Embryonic facial prominence (tissue), 1 donor: ENCODE results near the gene TMPRSS7.

ENCODE experiments used
- DNase-seq: peaks from one replicate; pipeline ENCODE4 v3.0.0-alpha.2; 2016; ENCODE audit errors: extremely low spot score

Gene TMPRSS7

DNA sequence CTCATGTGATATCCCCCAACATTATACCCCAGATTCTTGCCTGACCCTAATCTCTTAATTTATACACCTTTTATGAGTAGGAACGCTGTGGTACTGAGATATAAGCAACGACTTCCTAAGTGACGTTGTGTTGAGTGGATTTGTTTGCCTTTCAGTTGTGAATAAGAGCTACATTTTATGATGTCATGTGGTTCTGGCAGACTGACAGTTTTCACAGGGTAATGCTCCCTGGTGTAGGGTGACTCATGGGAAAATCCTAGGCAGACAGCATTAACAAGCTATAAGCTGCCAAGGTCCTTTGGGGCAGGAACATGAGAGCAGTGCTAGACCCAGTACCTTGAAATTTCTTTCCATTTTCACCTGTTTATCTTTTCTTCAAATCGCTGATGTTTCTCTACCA, 62.8 kb downstream of the TMPRSS7 start:
- no peak for DNase-seq

GRCh38 chr3:112101916-112102315, 67.4 kb downstream of the TMPRSS7 start:
- no peak for DNase-seq

DNA sequence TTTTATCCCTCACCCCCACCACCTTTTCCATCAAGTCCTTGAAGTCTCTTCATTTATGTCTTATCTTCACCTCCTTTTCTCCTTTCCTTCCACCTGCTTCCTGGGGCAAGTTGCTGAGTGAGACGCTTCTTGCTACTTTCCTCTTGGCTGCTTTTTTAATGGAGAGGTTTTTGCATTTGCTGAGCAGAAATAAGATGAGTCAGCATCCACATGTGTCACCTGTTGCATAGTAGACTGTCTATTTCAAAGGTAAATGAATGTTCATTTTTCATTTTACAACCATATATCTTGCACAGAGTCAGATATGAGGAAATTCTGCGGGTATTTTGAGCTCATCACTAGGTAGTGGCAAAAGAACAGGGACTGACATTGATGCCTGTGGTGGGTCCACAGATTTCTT, 70.2 kb downstream of the TMPRSS7 start:
- no peak for DNase-seq

- no peak for DNase-seq
Measured at GRCh38 chr3:112109322-112109721, 74.8 kb downstream of the TMPRSS7 start.

DNA sequence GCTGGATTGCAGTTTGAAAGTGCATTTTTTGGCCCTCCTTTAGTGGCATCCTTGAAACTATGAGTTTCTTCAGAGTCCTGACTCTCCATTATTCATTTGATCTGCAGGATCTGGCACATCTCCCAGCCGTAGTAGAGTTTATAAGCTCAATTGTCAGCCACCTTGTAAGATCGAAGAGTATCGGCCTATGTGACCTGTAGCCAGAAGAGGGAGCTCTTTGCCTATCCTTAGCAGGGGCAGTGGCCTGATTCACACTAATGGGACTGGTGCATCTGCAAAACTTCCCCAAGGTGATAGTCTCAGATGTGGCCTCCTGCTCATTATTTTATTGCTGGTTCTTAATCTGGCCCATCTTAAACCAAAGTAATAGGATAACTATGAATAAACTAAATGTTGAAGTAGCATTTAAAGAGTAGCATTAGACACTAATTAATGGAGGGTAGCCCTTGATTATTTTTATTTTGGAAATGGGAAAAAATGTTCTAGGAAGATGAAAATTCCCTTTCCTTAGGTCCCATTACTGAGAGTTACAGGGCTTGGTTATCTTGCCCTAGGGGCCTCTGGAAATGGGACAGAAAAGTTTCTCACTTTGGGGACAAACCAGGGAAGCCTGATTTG, 77.4 kb downstream of the TMPRSS7 start:
- DNase-seq = peak; percentile 30

GRCh38 chr3:112114576-112115160, 80.1 kb downstream of the TMPRSS7 start:
- no peak for DNase-seq

DNA sequence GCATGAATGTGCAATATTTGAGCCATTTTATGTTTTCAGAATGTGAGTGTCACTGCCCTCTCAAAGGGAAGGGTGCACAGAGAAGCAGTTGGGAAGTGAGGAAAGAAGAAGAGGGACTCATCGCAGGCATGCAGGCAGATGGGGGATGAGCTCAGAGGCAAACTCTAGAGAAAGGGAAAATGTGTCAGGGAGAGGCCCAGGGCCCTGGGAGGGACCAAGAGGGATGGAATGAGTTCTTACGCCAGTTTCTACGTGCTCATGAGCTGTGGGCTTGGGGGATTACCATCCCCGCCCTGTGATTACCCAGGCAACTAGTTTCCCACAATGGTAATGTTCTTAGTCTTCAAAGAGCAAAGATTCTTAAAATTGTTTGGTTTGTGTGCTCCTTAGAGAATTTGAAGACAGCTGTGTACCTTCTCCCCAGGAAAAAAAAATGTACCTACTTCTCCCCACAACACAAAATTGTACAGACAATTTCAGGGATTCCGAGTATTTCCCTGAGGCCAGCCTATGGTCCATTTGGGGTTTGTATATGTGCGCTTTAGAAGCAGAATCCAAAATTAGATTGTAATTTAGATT, 80.7 kb downstream of the TMPRSS7 start:
- no peak for DNase-seq

- DNase-seq = no peak
Measured at GRCh38 chr3:112115806-112116383, 81.4 kb downstream of the TMPRSS7 start.

GRCh38 chr3:112116748-112117186, 82.2 kb downstream of the TMPRSS7 start:
- DNase-seq = no peak

GRCh38 chr3:112117415-112117814, 82.9 kb downstream of the TMPRSS7 start:
- no peak for DNase-seq

DNA sequence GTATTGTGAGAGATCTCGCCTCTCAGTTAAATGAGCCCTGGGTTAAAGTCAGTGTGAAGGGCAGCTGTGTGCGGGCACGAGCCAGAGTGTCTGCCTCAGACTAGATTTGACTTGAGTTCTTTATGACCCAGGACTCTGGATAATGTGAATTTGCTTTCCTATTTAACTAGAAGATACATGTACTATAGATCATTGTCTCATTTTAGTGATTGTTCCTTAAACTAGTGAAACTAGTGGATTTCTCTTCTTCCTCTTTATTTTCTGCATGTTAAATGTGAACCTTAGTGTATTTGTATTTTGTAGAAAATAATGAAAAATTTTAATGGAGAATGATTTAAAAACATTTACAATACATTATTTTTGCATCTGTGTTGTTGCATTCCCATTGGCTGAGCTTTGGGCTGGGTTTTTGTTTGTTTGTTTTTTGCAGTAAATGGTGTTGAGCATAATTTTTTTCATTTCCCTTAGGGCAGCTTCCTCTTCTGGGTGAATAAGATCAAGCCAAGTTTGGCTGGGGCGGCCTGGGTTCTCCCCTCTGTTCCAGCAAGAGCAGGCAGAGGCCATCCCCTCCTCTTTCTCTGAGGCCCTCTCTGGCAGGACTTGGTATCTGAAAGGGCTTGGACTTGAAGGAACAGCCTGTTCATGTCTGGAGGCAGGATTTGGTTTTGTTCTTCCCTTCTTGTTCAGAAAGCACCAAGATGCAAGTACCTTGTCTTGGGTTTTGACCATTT, 83.5 kb downstream of the TMPRSS7 start:
- no peak for DNase-seq

DNA sequence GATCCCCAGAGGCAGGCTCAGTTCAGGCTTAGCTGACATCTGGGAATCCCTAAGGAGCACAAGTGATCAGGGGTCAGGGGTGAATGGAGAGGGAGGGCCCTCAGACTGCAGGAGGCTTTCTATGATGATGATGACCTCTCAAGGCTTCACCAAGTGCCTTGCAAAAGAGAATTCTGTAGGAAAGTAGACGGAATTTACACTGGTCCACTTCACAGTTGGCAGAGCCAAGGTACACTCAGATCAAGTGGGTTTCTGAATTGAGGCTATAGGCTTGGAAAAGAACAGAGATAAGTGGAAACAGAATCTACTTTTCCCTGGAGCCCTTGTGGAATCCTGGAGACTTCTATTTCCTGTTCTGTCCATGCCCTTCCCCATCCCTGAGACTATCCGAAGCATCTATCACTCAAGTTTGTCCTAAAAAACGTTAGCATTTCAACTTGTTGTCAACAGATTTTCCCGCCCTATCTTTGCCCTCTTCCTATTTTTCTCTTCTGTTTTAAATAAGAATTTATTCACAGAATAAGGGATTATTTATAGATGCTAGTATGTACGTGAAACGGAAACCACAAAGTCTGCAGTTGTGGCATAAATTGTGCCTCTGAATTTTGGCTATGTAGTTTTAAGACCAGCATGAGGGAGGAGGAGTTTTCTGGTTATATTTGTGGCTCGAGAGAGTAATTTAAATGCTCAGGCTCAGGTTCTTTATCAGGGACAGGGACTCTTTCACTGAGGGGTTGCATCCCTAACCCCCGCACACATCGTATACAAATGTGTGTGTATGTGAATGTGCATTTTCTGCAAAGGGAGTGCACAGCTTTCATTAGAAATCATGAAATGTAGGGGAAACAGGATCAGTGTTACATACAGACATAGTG, 85.7 kb downstream of the TMPRSS7 start:
- no peak for DNase-seq

- DNase-seq = no peak
Measured at GRCh38 chr3:112121577-112122547, 87.3 kb downstream of the TMPRSS7 start.

GRCh38 chr3:112122870-112123269, 88.3 kb downstream of the TMPRSS7 start:
- no peak for DNase-seq

GRCh38 chr3:112123548-112123947, 89.0 kb downstream of the TMPRSS7 start:
- no peak for DNase-seq

DNA sequence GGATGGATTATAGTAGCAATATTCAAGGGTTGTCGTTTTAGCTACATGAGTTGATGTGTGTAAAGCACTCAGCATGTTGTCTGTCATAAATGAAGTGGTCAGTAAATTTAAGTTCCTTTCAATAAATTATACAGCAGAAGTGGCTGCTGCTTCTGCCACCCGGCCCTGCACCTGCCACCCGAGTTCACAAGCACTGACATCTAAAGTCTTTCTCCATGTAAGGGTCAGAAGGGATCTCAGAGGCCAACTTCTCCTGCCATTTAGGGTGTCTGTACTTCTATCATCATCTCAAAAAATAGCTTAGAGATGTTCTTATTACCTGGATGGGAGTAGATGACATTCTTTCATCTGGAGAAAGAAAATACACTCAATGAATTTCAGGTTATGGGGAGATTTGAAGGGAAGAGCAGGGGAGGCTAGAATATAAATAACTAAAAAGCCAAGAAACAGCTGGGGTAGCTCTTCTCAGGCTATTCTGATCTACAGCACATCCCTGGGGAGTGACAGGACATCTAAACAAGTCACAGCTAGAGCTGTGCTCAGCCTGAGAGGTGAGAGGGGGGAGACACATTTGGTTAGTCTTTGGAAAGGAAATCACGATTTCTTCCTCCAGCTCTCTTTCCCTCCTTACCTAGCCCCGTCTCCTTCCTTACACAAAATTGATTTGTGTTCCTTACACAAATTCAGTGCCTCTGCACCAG, 90.5 kb downstream of the TMPRSS7 start:
- DNase-seq = no peak

- no peak for DNase-seq
Measured at GRCh38 chr3:112126511-112126911, 92.0 kb downstream of the TMPRSS7 start.

DNA sequence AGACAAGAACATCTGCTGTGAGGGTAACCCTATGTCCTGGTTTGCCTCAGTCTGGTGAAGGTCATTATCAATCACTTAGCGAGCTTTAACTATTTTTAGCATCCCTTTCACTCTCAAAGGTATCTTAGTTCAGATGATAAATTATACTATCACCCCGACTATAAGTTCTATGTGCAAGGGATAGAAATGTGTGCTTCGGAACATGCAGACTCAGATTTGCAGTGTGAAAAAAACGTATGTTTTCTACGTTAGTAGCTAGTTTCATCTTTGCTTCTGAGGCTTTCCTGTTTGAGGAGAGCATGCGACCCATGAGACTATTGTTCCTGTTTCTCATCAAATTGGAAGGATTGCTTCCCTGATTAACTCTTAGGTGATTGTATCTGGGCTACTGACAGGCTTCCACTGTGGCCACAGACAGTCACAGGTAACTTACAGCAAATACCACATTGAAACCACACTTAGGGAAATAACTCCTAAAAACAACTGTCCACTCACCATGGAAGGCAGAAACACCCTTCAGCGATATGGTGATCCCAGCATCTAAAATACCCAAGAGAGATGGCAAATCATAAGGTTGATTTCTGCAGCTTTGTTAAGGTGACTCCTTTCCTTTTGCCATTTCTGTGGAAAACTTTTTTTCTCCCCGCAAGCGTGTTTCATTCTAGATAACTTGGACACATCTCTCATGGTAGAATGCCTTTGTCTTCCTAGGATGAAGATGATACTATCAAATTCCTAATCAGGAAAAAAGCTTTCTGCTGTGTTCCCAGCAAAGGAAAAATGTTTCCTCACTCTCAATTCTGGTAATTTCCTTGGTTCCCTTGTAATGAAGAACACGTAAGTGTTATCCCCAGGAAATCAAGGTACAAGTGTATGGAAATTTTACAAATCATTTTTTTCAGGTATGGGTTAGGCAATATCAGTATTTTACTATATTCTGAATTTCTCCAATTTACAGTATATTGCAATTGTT, 93.3 kb downstream of the TMPRSS7 start:
- DNase-seq = no peak
